NB4 (cell line): Measurements from ENCODE around the gene NRIP1.

Experiments
- DNase-seq: peaks from one replicate; pipeline ENCODE4 v3.0.0; 2010; ENCODE audit warnings: low read depth
- H3K4me3 ChIP-seq: one replicate; pipeline ENCODE4 v1.5.1; 2011; ENCODE audit warnings: mild to moderate bottlenecking, low read depth, low read length, moderate library complexity
- MYC ChIP-seq: IDR thresholded peaks from 2 replicates; pipeline ENCODE4 v1.6.1; 2011; ENCODE audit warnings: low read depth, low read length
- POLR2A ChIP-seq: IDR thresholded peaks from 2 replicates; pipeline ENCODE4 v1.6.1; 2011; ENCODE audit warnings: mild to moderate bottlenecking; ENCODE audit not compliant: insufficient read length; ENCODE audit errors: extremely low read depth
- TF ChIP-seq, protein P1 (sequence below): IDR thresholded peaks from 2 replicates; pipeline ENCODE4 v1.6.1; 2011; ENCODE audit warnings: low read depth, low read length
- TF ChIP-seq, protein P2 (sequence below): IDR thresholded peaks from one replicate; pipeline ENCODE4 v1.5.1; 2012; ENCODE audit warnings: low read depth, low read length

The NRIP1 gene, protein sequence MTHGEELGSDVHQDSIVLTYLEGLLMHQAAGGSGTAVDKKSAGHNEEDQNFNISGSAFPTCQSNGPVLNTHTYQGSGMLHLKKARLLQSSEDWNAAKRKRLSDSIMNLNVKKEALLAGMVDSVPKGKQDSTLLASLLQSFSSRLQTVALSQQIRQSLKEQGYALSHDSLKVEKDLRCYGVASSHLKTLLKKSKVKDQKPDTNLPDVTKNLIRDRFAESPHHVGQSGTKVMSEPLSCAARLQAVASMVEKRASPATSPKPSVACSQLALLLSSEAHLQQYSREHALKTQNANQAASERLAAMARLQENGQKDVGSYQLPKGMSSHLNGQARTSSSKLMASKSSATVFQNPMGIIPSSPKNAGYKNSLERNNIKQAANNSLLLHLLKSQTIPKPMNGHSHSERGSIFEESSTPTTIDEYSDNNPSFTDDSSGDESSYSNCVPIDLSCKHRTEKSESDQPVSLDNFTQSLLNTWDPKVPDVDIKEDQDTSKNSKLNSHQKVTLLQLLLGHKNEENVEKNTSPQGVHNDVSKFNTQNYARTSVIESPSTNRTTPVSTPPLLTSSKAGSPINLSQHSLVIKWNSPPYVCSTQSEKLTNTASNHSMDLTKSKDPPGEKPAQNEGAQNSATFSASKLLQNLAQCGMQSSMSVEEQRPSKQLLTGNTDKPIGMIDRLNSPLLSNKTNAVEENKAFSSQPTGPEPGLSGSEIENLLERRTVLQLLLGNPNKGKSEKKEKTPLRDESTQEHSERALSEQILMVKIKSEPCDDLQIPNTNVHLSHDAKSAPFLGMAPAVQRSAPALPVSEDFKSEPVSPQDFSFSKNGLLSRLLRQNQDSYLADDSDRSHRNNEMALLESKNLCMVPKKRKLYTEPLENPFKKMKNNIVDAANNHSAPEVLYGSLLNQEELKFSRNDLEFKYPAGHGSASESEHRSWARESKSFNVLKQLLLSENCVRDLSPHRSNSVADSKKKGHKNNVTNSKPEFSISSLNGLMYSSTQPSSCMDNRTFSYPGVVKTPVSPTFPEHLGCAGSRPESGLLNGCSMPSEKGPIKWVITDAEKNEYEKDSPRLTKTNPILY (N-terminal part only)

DNA sequence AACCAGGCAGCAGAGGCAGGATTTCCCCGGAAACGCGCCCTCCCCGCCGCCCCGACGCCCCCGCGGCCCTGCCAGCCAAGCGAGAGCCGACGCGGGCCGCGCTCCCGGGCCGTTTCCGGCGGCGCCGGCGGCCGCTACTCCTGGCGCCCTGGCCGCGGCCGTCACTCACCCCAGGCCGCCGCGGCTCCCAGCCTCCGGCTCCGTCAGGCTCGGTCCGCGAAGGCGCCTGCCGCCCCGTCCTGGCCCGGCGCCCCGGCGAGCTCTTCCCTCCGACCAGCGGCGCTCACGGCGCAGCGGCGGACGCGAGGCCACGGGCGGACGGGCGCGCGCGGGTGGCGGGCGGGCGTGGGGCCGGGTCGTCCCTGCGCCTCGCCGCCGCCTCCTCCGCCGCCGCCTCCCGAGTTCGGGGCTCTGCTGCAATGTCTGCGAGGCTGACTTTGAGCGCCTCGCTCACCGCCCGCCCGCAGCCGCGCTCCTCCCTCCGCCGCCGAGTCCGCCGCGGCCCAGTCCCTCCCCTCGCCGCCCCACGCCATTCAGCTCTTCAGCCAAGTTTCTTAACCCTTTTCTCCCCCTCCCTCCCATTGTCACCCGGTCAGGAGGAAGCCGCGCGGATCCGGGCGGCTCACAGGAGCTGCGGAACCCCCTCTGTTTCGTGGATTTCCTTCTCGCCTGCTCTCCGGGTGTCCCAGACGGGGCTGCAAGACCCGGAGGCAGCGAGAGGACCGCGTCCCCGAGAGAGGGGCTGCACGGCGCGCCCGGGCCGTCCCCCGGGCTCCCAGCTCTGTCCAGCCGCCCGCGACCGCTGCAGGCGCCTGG lies at the start of gene NRIP1:
TSS of gene NRIP1 (minus strand) at position 425 of the 816 bp plus-strand sequence. CDS start 96,808 bp downstream, outside the sequence.
- peak; percentile 63 for DNase-seq
- TF ChIP-seq POLR2A = no peak
- TF ChIP-seq, protein P1, sequence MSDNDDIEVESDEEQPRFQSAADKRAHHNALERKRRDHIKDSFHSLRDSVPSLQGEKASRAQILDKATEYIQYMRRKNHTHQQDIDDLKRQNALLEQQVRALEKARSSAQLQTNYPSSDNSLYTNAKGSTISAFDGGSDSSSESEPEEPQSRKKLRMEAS = no peak
- no peak for TF ChIP-seq MYC
- H3K4me3 ChIP-seq = no peak within 1 kb of the TSS

DNA sequence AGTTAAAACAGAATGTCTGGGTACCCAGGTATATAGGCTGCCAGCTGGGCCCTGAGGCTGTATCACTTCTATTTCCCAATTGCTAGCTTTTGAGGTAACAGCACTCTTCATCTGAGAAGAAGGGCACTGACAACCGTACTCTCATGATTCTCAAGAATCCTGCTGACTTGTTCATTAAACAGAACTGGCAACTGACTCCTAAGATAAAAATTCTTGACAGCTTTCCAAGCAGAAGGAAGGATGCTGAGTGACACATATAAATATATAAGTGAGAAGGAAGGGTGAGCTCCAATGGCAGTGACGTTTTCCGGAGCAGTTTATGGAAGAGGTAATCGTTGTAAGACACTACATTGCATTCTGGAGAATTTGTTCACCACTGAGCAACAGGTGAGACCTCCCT lies 48.1 kb upstream of the NRIP1 start:
- no peak for DNase-seq
- TF ChIP-seq MYC = no peak
- TF ChIP-seq, protein P2, sequence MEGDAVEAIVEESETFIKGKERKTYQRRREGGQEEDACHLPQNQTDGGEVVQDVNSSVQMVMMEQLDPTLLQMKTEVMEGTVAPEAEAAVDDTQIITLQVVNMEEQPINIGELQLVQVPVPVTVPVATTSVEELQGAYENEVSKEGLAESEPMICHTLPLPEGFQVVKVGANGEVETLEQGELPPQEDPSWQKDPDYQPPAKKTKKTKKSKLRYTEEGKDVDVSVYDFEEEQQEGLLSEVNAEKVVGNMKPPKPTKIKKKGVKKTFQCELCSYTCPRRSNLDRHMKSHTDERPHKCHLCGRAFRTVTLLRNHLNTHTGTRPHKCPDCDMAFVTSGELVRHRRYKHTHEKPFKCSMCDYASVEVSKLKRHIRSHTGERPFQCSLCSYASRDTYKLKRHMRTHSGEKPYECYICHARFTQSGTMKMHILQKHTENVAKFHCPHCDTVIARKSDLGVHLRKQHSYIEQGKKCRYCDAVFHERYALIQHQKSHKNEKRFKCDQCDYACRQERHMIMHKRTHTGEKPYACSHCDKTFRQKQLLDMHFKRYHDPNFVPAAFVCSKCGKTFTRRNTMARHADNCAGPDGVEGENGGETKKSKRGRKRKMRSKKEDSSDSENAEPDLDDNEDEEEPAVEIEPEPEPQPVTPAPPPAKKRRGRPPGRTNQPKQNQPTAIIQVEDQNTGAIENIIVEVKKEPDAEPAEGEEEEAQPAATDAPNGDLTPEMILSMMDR = no peak
- TF ChIP-seq, protein P1 = no peak
- no peak for TF ChIP-seq POLR2A
- H3K4me3 ChIP-seq = no peak overlapping the region

DNA sequence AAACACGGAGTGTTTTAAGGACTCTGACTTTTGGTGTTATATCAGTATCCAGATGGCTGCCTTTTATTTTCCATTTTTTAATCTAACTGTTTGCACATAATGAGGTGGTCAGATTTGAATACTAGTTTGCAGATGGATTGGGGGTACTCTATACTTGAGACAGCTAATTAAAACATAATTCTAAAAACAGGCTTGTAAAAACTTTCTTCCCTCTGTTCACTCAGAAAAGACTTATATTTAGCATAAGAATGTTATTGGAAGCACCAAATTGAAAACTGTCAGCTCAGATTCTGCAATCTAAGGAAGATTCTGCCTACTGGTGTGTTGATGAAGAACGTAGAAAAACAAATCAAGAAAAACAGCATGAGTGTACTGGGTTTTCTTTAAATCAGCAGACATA lies 44.0 kb upstream of the NRIP1 start:
- no peak for DNase-seq
- no peak overlapping the region for H3K4me3 ChIP-seq
- TF ChIP-seq, protein P1 = no peak
- TF ChIP-seq MYC (no peak), POLR2A (no peak)
- TF ChIP-seq, protein P2 = no peak

DNA sequence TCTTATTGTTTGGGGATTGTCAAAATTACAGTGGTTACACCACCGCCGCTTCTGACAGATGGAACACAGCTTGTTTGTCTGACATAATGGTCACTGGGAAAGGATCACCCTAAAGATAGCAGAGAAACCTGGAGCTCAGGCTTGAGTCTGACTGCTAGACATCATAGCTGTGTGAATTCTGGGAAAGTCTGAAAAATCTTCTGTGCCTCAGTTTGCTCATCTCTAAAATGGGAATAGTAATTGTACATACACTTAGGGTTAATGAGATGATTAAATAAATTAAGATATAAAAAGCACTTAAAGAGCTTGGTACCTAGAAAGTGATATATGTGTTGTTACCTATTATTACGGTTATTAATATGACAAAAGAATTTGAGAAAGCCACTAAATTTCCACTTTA lies 39.7 kb upstream of the NRIP1 start:
- TF ChIP-seq POLR2A = no peak
- no peak for DNase-seq
- no peak overlapping the region for H3K4me3 ChIP-seq

GRCh38 chr21:15098908-15099307 lies 34.1 kb upstream of the NRIP1 start:
- TF ChIP-seq POLR2A (no peak), MYC (no peak)
- DNase-seq = no peak
- no peak overlapping the region for H3K4me3 ChIP-seq

- TF ChIP-seq, protein P1 = no peak
- TF ChIP-seq, protein P2 = no peak
- TF ChIP-seq MYC = no peak
- TF ChIP-seq POLR2A = no peak
- DNase-seq = no peak
- H3K4me3 ChIP-seq = no peak overlapping the region
Observed at GRCh38 chr21:15098181-15098580, 33.4 kb upstream of the NRIP1 start.
